H1 (cell line): ENCODE measurements around the gene NPHP4. TPM values are rescaled to one million over a fixed set of nuclear protein-coding genes. Genes with fewer than 3 reads are reported as not detected.
"Not testable (repeated sequence)": the region's sequence is repeated elsewhere in the genome, so short reads cannot be mapped to it uniquely, and the experiment has no call there.

ENCODE experiments used
- CTCF ChIA-PET: fragments of 300-600 bp; sonication (Branson Sonifier 250); formaldehyde crosslinking; loops from one replicate; lab custom pipeline; 2021; ENCODE audit not compliant: partially characterized antibody; lab: Charles Lee
- POLR2A ChIA-PET: fragments of 300-600 bp; sonication (Branson Sonifier 250); formaldehyde crosslinking; loops from one replicate; lab custom pipeline; 2021; ENCODE audit warnings: inconsistent platforms; ENCODE audit not compliant: partially characterized antibody; lab: Charles Lee
- DNase-seq, 2 experiments: peaks; one replicate each; pipeline versions ENCODE4 v3.0.0 to v3.0.0-alpha.2; 2010 to 2022; ENCODE audit warnings: low spot score in 2 of 2, low read depth in 1 of 2, mixed read lengths in 1 of 2
- FAIRE-seq: peaks from 2 replicates; lab custom pipeline; 2011; peaks lifted over from hg19 to GRCh38; lab: Jason Lieb, UNC
- H2AFZ ChIP-seq: 2 replicates; pipeline ENCODE4 v1.8.1; 2012; ENCODE audit warnings: low read length, inconsistent platforms
- H2AK5ac ChIP-seq: 2 replicates; pipeline ENCODE4 v1.6.1; 2013; ENCODE audit warnings: low read depth, low read length
- H2BK120ac ChIP-seq: replicated peaks from 2 replicates; pipeline ENCODE3; 2013; ENCODE audit warnings: low read depth, low read length, inconsistent platforms
- H2BK12ac ChIP-seq: 2 replicates; pipeline ENCODE4 v1.6.1; 2013; ENCODE audit warnings: low read depth, low read length
- H2BK15ac ChIP-seq: 2 replicates; pipeline ENCODE4 v1.6.1; 2013; ENCODE audit warnings: low read length
- H2BK20ac ChIP-seq: 2 replicates; pipeline ENCODE4 v1.6.1; 2013; ENCODE audit warnings: low read length
- H2BK5ac ChIP-seq: 2 replicates; pipeline ENCODE4 v1.6.1; 2013; ENCODE audit warnings: low read depth, low read length
- H3K14ac ChIP-seq: 2 replicates; pipeline ENCODE4 v1.6.1; 2013; ENCODE audit warnings: inconsistent platforms; ENCODE audit not compliant: insufficient read length
- H3K18ac ChIP-seq: 2 replicates; pipeline ENCODE4 v1.6.1; 2013; ENCODE audit warnings: low read length; ENCODE audit errors: extremely low read depth
- H3K23ac ChIP-seq: 2 replicates; pipeline ENCODE4 v1.6.1; 2013; ENCODE audit warnings: inconsistent platforms; ENCODE audit not compliant: insufficient read length
- H3K23me2 ChIP-seq: 2 replicates; pipeline ENCODE4 v1.6.1; 2013; ENCODE audit warnings: low read depth, low read length
- H3K27ac ChIP-seq: 2 replicates; pipeline ENCODE4 v1.6.1; 2011; ENCODE audit warnings: low read depth, low read length, inconsistent platforms
- H3K27me3 ChIP-seq, 4 experiments: replicated peaks in 1 of 4; 1 replicate in 1 of 4; 2 replicates in 3 of 4; pipeline versions ENCODE4 v1.6.1 to v1.8.1; 2011 to 2013; ENCODE audit warnings: low read length in 3 of 4, mild to moderate bottlenecking in 3 of 4, inconsistent platforms in 2 of 4, mixed read lengths in 2 of 4, moderate library complexity in 1 of 4; ENCODE audit not compliant: control insufficient read depth in 3 of 4, insufficient read depth in 3 of 4; ENCODE audit errors: extremely low read depth in 1 of 4
- H3K36me3 ChIP-seq, 4 experiments: 2 replicates each; pipeline versions ENCODE4 v1.6.1 to v1.8.1; 2011 to 2013; ENCODE audit warnings: mild to moderate bottlenecking in 4 of 4, low read length in 3 of 4, moderate library complexity in 2 of 4, control low read depth in 1 of 4, inconsistent platforms in 1 of 4; ENCODE audit not compliant: insufficient read depth in 4 of 4, control insufficient read depth in 2 of 4
- H3K4ac ChIP-seq: replicated peaks from 2 replicates; pipeline ENCODE3; 2013; ENCODE audit warnings: low read length, low read depth, mixed read lengths, inconsistent platforms; ENCODE audit not compliant: insufficient read length
- H3K4me1 ChIP-seq, 4 experiments: replicated peaks in 1 of 4; 1 replicate in 1 of 4; 2 replicates in 3 of 4; pipeline versions ENCODE4 v1.6.1 to v1.8.1; 2011 to 2013; ENCODE audit warnings: low read length in 3 of 4, inconsistent platforms in 2 of 4, mixed read lengths in 1 of 4; ENCODE audit not compliant: insufficient read depth in 4 of 4, control insufficient read depth in 3 of 4
- H3K4me2 ChIP-seq, 2 experiments: 2 replicates each; pipeline versions ENCODE4 v1.6.1 to v1.8.1; 2011 to 2013; ENCODE audit warnings: low read depth in 2 of 2, low read length in 2 of 2, control low read depth in 1 of 2, inconsistent platforms in 1 of 2, mild to moderate bottlenecking in 1 of 2; ENCODE audit not compliant: insufficient read depth in 1 of 2
- H3K4me3 ChIP-seq, 4 experiments: fragments of 200-600, 300-600 bp in 1 of 4; sonication (generic), shearing (Covaris generic), sonication (Bioruptor Twin) in 1 of 4; 2 replicates each; pipeline versions ENCODE4 v1.5.1 to v1.8.1; 2011 to 2016; ENCODE audit warnings: low read length in 4 of 4, low read depth in 3 of 4, control low read depth in 2 of 4, inconsistent platforms in 2 of 4, mild to moderate bottlenecking in 2 of 4, mixed read lengths in 1 of 4, moderate library complexity in 1 of 4; ENCODE audit not compliant: insufficient read depth in 2 of 4; ENCODE audit errors: extremely low read depth in 1 of 4
- H3K56ac ChIP-seq: replicated peaks from 2 replicates; pipeline ENCODE3; 2013; ENCODE audit warnings: low read depth, mild to moderate bottlenecking, mixed read lengths, low read length, inconsistent platforms; ENCODE audit not compliant: insufficient read length
- H3K79me1 ChIP-seq: 2 replicates; pipeline ENCODE4 v1.6.1; 2013; ENCODE audit warnings: low read depth, low read length, control low read depth
- H3K79me2 ChIP-seq, 2 experiments: 2 replicates each; pipeline versions ENCODE4 v1.6.1 to v1.8.1; 2012 to 2013; ENCODE audit warnings: low read length in 2 of 2, mild to moderate bottlenecking in 2 of 2, inconsistent platforms in 1 of 2; ENCODE audit not compliant: insufficient read depth in 2 of 2, control insufficient read depth in 1 of 2
- H3K9ac ChIP-seq, 4 experiments: replicated peaks in 1 of 4; 1 replicate in 1 of 4; 2 replicates in 3 of 4; pipeline versions ENCODE4 v1.6.1 to v1.8.1; 2011 to 2013; ENCODE audit warnings: low read depth in 3 of 4, low read length in 3 of 4, control low read depth in 2 of 4, mild to moderate bottlenecking in 2 of 4, moderate library complexity in 2 of 4, inconsistent platforms in 1 of 4; ENCODE audit errors: extremely low read depth in 1 of 4
- H3K9me3 ChIP-seq, 2 experiments: 2 replicates each; pipeline versions ENCODE4 v1.6.1 to v1.8.1; 2012 to 2013; ENCODE audit warnings: mild to moderate bottlenecking in 2 of 2, moderate library complexity in 2 of 2, control low read depth in 1 of 2, inconsistent platforms in 1 of 2, low read depth in 1 of 2, low read length in 1 of 2, mixed read lengths in 1 of 2; ENCODE audit not compliant: insufficient read depth in 2 of 2
- H4K20me1 ChIP-seq, 2 experiments: replicated peaks in 1 of 2; 2 replicates each; pipeline versions ENCODE3 to v1.8.1; 2011 to 2013; ENCODE audit warnings: inconsistent platforms in 2 of 2, low read length in 2 of 2, mild to moderate bottlenecking in 1 of 2; ENCODE audit not compliant: insufficient read depth in 2 of 2, control insufficient read depth in 1 of 2
- H4K5ac ChIP-seq: 2 replicates; pipeline ENCODE4 v1.6.1; 2013; ENCODE audit warnings: low read length, low read depth, mixed read lengths, inconsistent platforms; ENCODE audit not compliant: insufficient read length
- H4K8ac ChIP-seq: 2 replicates; pipeline ENCODE4 v1.8.0; 2013; ENCODE audit warnings: mild to moderate bottlenecking, moderate library complexity, low read length, inconsistent platforms; ENCODE audit not compliant: insufficient read depth; ENCODE audit errors: extremely low read depth
- H4K91ac ChIP-seq: replicated peaks from 2 replicates; pipeline ENCODE3; 2013; ENCODE audit warnings: low read length, mixed read lengths, inconsistent platforms; ENCODE audit not compliant: insufficient read length
- WGBS, 2 experiments: shearing (Covaris generic) in 1 of 2; methylation state at CpG; one replicate each; pipeline versions ENCODE4 v1.1.6 to v1.1.7; 2013 to 2015; ENCODE audit warnings: low lambda C conversion rate in 2 of 2, mixed read lengths in 2 of 2, inconsistent platforms in 1 of 2, low coverage in 1 of 2, missing lambda C conversion rate in 1 of 2; ENCODE audit not compliant: insufficient replicate concordance in 2 of 2, insufficient coverage in 1 of 2, insufficient read length in 1 of 2; ENCODE audit errors: extremely low coverage in 1 of 2, missing lambda C conversion rate in 1 of 2; 5-methylcytosine and 5-hydroxymethylcytosine counted together
- polyA plus RNA-seq, 7 experiments: library from polyadenylated mRNA; depleted of rRNA in 3 of 7; stranded (reverse) in 5 of 7; unstranded in 2 of 7; fragments of >200 nt in 5 of 7; fragments of 200-250 nt in 2 of 7; gene quantifications; 1 replicate in 5 of 7; 2 replicates in 1 of 7; 4 replicates in 1 of 7; pipeline versions ENCODE4 v1.2.1 to v1.2.3, GENCODE V29; 2011 to 2013; ENCODE audit warnings: missing spikeins in 2 of 7, mixed read lengths in 2 of 7
- total RNA-seq: library from RNA; stranded (reverse); fragmentation: NEBNext Ultra II Directional; extraction: Animal tissue kit (Norgen Biotek cat#: 25700); gene quantifications from 2 replicates; pipeline ENCODE4 v1.2.1, GENCODE V29; 2021

Gene NPHP4
- total and polyA plus RNA-seq, 2 of the 8 experiments (the other 6 are each of a cell fraction or from before 2014, with no cell fraction given): 5.8 to 14.0 TPM

DNA sequence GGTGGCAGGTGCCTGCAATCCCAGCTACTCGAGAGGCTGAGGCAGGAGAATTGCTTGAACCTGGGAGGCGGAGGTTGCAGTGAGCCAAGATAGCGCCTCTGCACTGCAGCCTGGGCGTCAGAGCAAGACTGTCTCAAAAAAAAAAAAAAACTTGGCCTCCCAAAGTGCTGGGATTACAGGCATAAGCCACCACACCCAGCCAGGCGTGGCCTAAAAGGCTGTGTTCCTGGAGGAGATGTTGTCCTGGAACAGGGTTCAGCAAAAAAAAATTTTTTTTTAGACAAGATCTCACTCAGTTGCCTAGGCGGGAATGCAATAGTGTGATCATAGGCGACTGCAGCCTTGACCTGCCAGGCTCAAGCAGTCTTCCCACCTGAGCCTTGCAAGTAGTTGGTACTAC is 25.4 kb upstream of the NPHP4 start:
- not testable (repeated sequence) for H2AK5ac ChIP-seq, H3K4ac ChIP-seq, H3K27me3 ChIP-seq, H2BK20ac ChIP-seq, H4K20me1 ChIP-seq, H4K5ac ChIP-seq, H3K4me1 ChIP-seq, H3K23me2 ChIP-seq, H3K4me3 ChIP-seq, H3K4me2 ChIP-seq, H3K79me1 ChIP-seq, H3K79me2 ChIP-seq, H4K8ac ChIP-seq, H2BK15ac ChIP-seq, H3K27ac ChIP-seq, H3K56ac ChIP-seq, FAIRE-seq, H4K91ac ChIP-seq, H2AFZ ChIP-seq, H3K9ac ChIP-seq, DNase-seq, H3K14ac ChIP-seq, H3K9me3 ChIP-seq, H3K18ac ChIP-seq, H3K23ac ChIP-seq, H2BK5ac ChIP-seq, H3K36me3 ChIP-seq, H2BK12ac ChIP-seq, H2BK120ac ChIP-seq
- ChIA-PET CTCF (interaction anchor here (0.5 to 2.7 kb wide), 4 partner anchors 9 to 35 kb away, joined by 3 to 15 read pairs (median 4); no protein-coding TSS in a partner anchor), POLR2A (interaction anchor here (1.0 to 1.3 kb wide), 2 partner anchors 8 to 15 kb away, joined by 3 read pairs; no protein-coding TSS in a partner anchor)
- 97% methylated on average over 7 of the region's 7 CpGs; no CpG with 5 or more reads in 1 of the 2 experiments for WGBS, 2 experiments
